AG04450 (cell line): ENCODE data around the gene WNT6. TPM values are rescaled to one million over a fixed set of nuclear protein-coding genes. Genes with fewer than 3 reads are reported as not detected.

ENCODE experiments used
- CTCF ChIA-PET: fragments of 300-600, 350-600 bp; formaldehyde crosslinking; extraction: SDS; loops from one replicate; lab custom pipeline; 2022; ENCODE audit warnings: antibody characterized with exemption, inconsistent platforms; lab: Charles Lee
- POLR2A ChIA-PET: fragments of 350-600 bp; formaldehyde crosslinking; extraction: SDS; loops from one replicate; lab custom pipeline; 2021; ENCODE audit warnings: antibody characterized with exemption, inconsistent platforms; lab: Yijun Ruan, JAX
- DNase-seq: peaks from one replicate; pipeline ENCODE4 v3.0.0-alpha.2; 2011; ENCODE audit warnings: low read depth, low spot score
- H3K27ac ChIP-seq: one replicate; pipeline ENCODE4 v1.5.1; 2012; ENCODE audit warnings: low read depth, low read length, control low read depth
- H3K27me3 ChIP-seq: one replicate; pipeline ENCODE4 v1.6.0; 2012; ENCODE audit warnings: low read length; ENCODE audit not compliant: control insufficient read depth, insufficient read depth
- H3K4me3 ChIP-seq: 2 replicates; pipeline ENCODE4 v1.5.1; 2011; ENCODE audit warnings: mild to moderate bottlenecking, low read depth, low read length, control low read depth
- H3K9me3 ChIP-seq: 2 replicates; pipeline ENCODE4 v1.5.1; 2012; ENCODE audit warnings: low read length; ENCODE audit not compliant: control insufficient read depth, insufficient read depth
- polyA plus RNA-seq: library from polyadenylated mRNA; depleted of rRNA; stranded (reverse); fragments of >200 nt; gene quantifications from 2 replicates; pipeline ENCODE4 v1.2.3, GENCODE V29; 2011
- TF ChIP-seq, protein P1 (sequence below): IDR thresholded peaks from 2 replicates; pipeline ENCODE4 v1.5.1; 2011; ENCODE audit warnings: low read depth, low read length, control low read depth, inconsistent platforms

Gene WNT6
- polyA plus RNA-seq, 1 experiment = not detected

GRCh38 chr2:218816561-218817011 lies 43.0 kb upstream of the WNT6 start:
- DNase-seq = no peak
- peaks cover 6% of the 10 kb centered on the region for H3K27me3 ChIP-seq
- no peak overlapping the region for H3K4me3 ChIP-seq
- TF ChIP-seq, protein P1, sequence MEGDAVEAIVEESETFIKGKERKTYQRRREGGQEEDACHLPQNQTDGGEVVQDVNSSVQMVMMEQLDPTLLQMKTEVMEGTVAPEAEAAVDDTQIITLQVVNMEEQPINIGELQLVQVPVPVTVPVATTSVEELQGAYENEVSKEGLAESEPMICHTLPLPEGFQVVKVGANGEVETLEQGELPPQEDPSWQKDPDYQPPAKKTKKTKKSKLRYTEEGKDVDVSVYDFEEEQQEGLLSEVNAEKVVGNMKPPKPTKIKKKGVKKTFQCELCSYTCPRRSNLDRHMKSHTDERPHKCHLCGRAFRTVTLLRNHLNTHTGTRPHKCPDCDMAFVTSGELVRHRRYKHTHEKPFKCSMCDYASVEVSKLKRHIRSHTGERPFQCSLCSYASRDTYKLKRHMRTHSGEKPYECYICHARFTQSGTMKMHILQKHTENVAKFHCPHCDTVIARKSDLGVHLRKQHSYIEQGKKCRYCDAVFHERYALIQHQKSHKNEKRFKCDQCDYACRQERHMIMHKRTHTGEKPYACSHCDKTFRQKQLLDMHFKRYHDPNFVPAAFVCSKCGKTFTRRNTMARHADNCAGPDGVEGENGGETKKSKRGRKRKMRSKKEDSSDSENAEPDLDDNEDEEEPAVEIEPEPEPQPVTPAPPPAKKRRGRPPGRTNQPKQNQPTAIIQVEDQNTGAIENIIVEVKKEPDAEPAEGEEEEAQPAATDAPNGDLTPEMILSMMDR = no peak
- ChIA-PET CTCF (interaction anchor here (1.0 to 1.5 kb wide), 2 partner anchors 31 to 60 kb away, joined by 3 to 4 read pairs; no protein-coding TSS in a partner anchor), POLR2A (no interaction called here)
- no peaks in the 10 kb centered on the region; the same call in 1 of the 2 replicates for H3K9me3 ChIP-seq
- H3K27ac ChIP-seq = no peak overlapping the region

DNA sequence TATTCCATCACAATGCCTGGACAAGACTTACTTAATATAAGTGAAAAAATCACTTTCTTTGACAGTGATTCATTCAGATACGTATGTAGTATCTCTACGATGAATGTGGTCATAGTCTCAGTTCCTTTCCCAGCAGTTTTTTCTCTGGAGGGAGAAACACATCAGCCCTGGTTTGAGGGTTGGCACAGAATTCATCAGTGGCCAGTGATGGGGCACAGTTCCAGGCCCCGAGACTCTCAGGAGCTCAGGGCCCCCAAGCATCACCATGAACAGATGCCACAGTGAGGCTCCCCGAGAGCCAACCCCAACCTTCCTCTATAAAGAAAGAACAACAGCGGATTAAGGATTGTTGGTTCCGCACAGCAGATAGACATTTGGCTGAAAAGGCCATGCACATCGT lies 40.5 kb upstream of the WNT6 start:
- Histone ChIP-seq H3K9me3 (no peaks in the 10 kb centered on the region; the same call in 1 of the 2 replicates), H3K27ac (no peak overlapping the region), H3K4me3 (no peak overlapping the region), H3K27me3 (peaks cover 16% of the 10 kb centered on the region)
- POLR2A ChIA-PET = no interaction called here
- no peak for DNase-seq
- CTCF ChIA-PET = interaction anchor here (0.6 kb wide), 1 partner anchor 10 kb away, joined by 3 read pairs; no protein-coding TSS in a partner anchor
- TF ChIP-seq, protein P1 = no peak

DNA sequence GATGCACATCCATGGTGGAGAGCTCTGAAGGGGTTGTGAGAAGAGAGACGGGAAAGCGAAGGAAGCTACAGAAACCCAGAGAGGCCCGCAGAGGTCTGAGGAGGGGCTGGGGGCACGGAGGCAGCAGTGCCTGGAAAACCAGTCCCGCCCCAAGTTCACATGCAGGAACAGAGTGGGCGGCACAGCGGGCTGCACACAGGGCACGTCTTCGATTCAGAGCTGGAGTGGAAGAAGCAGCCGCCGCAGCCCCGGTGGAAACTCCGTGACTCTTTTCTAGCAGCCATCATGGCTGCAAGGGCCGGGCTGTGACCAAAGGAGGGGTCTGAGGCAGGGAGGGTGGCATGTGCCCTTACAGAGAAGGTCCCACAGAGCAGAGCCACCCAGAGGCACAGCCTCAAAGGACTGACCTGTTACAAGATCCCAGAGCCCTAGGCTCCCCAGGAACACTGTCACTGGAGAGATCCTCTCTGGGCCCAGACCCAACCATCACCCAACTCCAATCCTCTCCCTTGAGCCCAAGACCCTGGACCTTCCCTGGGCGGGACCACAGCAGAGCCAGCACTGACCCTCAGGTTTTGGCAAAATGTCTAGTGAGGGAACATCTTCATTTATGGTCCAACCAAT lies 38.7 kb upstream of the WNT6 start:
- Histone ChIP-seq H3K9me3 (no peaks in the 10 kb centered on the region; the same call in 1 of the 2 replicates), H3K27me3 (peaks cover 16% of the 10 kb centered on the region), H3K27ac (no peak overlapping the region), H3K4me3 (no peak overlapping the region)
- TF ChIP-seq, protein P1 = no peak
- DNase-seq = no peak
- CTCF ChIA-PET = interaction anchor here (1.4 kb wide), 2 partner anchors 110 to 134 kb away, joined by 3 to 4 read pairs; partner anchors contain the start of gene TTLL4
- POLR2A ChIA-PET = no interaction called here

GRCh38 chr2:218821605-218822211 lies 37.9 kb upstream of the WNT6 start:
- TF ChIP-seq, protein P1 = no peak
- Histone ChIP-seq H3K9me3 (no peaks in the 10 kb centered on the region; the same call in 1 of the 2 replicates), H3K27ac (no peak overlapping the region), H3K4me3 (no peak overlapping the region), H3K27me3 (peaks cover 19% of the 10 kb centered on the region)
- DNase-seq = no peak
- ChIA-PET CTCF (interaction anchor here (1.4 kb wide), 1 partner anchor 111 kb away, joined by 4 read pairs; the partner anchor contains the start of gene TTLL4), POLR2A (no interaction called here)

DNA sequence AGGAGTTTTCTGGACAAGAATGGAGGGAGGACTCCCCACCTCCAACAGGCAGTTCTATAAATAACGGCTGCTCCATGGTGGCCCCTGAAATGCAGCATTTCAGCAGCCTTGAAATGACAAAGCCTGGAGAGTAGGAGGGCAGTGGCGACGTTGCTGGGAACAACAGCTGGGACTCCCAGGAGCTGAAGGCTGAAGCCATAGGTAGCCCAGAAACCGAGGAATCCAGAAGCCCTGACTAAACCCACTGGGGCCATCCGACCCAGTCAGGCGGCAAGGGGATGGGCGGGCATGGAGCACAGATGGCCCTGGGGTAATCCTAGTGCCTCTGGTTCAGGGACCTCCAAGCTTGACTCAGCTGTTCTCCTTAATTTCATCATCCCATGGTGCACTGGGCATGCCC lies 37.0 kb upstream of the WNT6 start:
- Histone ChIP-seq H3K27me3 (peaks cover 25% of the 10 kb centered on the region), H3K9me3 (no peaks in the 10 kb centered on the region; the same call in 1 of the 2 replicates), H3K27ac (no peak overlapping the region), H3K4me3 (no peak overlapping the region)
- ChIA-PET POLR2A (no interaction called here), CTCF (interaction anchor here (1.0 kb wide), 1 partner anchor 112 kb away, joined by 3 read pairs; the partner anchor contains the start of gene TTLL4)
- DNase-seq = no peak
- TF ChIP-seq, protein P1 = no peak
